COLO829 (cell line): Measurements from ENCODE around the gene SLC38A11.
"Not testable (repeated sequence)": the region's sequence is repeated elsewhere in the genome, so short reads cannot be mapped to it uniquely, and the experiment has no call there.

Experiments
- DNase-seq: peaks from one replicate; pipeline ENCODE4 v3.0.0; 2012; ENCODE audit warnings: low spot score

Gene SLC38A11, protein sequence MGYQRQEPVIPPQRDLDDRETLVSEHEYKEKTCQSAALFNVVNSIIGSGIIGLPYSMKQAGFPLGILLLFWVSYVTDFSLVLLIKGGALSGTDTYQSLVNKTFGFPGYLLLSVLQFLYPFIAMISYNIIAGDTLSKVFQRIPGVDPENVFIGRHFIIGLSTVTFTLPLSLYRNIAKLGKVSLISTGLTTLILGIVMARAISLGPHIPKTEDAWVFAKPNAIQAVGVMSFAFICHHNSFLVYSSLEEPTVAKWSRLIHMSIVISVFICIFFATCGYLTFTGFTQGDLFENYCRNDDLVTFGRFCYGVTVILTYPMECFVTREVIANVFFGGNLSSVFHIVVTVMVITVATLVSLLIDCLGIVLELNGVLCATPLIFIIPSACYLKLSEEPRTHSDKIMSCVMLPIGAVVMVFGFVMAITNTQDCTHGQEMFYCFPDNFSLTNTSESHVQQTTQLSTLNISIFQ

DNA sequence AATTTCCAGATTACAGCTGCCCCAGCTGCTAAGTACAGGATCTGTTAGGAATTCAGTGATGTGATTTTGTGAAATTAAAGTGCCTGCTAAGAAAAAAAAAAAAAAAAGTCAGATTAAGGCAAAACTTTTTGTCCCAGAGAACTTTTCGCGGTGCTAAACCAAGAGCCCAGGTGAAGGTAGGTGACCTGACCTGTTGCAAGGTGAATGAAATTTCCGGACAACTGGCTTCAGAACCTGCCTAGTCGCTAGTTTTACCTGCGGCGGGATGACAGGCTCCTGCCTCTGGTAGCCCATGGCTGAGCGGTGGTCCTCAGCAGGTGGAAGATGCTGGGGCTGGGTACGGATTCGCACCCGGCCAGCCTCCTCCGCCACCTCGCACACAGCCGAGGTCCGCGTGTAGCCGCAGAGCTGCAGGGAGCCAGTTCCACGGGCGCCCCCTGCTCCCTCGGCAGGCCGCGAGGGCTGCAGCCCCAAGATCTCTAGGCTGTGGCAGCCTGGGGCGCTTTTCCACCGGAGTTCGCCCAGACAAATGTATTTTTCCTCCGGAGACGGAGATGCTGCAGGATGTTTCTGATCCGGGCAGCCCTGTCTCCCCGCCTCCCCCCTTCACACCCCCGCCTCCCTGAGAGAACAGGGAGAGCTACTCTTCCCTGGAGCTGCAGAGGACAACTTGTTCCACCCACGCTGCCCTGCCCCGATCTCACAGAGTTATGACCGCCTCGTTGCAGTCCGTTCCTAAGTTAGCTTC is at the start of gene SLC38A11:
SLC38A11 (minus strand) TSS at position 572 of the 748 bp plus-strand sequence; CDS start at position 294, 278 bp downstream.
- DNase-seq = peak; percentile 25

DNA sequence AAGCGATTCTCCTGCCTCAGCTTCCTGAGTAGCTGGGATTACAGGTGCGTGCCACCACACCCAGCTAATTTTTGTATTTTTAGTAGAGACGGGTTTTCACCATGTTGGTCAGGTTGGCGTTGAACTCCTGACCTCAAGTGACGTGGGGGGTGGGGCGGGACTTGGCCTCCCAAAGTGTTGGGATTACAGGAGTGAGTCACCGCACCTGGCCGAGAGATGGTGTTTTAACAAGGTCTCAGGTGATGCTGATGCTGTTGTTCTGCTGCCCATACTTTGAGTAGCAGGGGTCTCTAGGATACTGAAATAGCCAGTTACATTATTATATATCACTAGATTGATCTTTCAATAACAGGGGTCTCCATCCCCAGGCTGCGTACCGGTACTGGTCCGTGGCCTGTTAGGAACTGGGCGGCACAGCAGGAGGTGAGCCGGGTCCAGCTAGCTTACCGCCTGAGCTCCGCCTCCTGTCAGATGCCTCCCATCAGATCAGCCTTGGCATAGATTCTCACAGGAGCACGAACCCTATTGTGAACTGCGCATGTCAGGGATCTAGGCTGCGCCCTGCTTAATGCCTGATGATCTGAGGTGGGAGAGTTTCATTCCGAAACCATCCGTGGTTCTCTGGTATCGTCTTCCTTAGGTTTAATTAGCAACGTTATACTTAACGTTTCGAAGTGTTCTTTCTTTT is 48.3 kb upstream of the SLC38A11 start:
- DNase-seq = no peak

DNA sequence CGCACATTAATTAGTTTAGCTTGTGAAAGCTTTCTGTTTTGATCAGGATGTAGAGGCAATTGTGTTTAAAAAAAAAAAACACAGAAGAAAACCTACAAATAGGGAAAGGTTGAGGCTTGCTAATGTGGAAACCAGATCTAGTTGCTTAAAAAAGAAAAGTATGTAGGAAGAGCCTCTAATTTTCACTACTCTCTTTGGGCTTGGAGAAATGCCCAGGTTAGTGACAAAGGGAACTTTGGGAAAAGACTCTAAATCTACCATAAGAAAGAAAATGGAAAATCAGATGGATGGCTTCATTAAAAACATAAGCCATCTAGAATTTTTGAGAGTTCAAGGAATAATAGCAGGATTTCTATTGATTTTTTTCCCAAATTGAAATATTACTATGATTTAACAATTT is 47.3 kb upstream of the SLC38A11 start:
- no peak for DNase-seq

DNA sequence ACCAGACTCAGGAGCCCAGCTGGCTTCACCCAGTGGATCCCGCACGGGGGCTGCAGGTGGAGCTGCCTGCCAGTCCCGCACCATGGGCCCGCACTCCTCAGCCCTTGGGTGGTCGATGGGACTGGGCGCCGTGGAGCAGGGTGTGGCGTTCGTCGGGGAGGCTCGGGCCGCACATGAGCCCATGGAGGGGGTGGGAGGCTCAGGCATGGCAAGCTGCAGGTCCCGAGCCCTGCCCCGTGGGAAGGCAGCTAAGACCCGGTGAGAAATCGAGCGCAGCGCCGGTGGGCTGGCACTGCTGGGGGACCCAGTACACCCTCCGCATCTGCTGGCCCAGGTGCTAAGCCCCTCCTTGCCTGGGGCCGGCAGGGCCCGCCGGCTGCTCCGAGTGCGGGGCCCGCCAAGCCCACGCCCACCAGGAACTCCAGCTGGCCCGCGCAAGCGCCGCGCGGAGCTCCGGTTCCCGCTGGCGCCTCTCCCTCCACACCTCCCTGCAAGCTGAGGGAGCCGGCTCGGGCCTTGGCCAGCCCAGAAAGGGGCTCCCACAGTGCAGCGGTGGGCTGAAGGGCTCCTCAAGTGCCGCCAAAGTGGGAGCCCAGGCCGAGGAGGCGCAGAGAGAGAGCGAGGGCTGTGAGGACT is 39.5 kb upstream of the SLC38A11 start:
- not testable (repeated sequence) for DNase-seq

DNA sequence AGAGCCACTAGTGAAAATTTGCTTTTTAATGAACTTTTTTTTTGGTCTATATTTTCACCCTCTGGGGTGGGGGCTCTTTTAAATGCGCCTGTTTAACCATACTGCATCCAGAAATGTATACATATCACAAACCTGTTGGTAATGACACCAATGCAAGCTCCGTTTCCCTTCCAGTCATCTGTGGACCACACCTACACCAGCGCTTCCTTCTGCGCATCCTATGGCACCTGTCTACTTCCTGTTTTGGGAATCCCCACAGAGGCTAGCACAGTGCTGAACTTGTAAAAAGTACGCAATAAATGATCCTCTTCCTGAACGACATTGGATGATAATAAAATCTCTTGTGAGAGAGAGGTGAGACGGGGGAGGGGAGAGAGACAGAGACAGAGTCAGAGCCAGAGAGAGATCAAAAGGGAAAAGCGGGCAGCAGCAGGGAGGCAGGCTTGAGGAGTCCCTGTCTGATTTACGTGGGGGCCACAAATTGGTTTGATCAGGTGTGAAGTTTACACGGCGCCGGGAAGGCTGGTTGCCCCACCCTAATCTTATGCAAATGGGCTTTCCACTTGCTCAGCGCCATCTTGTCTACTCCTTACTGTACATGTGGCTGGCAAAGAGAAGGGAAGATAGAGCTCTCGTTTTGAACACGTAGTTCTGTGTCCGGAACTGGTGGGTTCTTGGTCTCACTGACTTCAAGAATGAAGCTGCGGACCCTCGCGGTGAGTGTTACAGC is 38.1 kb upstream of the SLC38A11 start:
- DNase-seq = no peak

DNA sequence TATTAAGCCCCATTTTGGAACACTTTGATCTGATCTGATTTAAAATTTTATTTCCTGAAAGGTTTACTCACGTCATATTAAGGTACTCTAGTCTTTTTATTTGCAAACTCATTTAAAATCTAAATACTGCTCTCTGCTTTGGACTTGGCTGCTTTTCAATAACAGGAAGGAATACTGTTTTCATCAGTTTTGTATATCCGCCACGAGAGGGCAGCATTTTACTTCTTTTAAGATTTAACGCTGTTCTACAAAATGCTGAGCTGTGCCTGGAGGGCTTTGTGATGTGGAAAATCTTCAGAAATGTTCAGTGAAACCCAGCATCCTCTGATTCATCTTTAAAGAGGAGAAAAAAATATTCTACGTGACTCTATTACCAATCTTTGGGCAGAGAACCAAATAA is 37.5 kb upstream of the SLC38A11 start:
- DNase-seq = no peak

DNA sequence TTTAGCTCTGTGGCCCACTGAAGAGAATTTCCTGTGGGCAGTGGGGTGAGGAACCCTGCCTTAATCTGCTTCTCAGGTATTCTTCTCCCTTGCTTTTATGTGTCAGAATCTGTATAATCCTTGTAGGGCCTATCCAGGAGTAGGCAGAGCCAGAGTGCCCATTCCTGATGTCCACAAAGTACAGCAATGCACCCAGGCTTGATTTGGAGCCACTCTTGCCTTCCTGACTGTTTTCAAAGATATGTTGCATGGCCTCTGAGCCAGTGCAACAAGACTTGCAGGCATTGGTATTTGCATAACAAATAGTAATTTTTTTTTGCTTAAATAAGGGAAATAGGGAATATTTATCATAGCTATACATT is 36.7 kb upstream of the SLC38A11 start:
- DNase-seq = not testable (repeated sequence)

DNA sequence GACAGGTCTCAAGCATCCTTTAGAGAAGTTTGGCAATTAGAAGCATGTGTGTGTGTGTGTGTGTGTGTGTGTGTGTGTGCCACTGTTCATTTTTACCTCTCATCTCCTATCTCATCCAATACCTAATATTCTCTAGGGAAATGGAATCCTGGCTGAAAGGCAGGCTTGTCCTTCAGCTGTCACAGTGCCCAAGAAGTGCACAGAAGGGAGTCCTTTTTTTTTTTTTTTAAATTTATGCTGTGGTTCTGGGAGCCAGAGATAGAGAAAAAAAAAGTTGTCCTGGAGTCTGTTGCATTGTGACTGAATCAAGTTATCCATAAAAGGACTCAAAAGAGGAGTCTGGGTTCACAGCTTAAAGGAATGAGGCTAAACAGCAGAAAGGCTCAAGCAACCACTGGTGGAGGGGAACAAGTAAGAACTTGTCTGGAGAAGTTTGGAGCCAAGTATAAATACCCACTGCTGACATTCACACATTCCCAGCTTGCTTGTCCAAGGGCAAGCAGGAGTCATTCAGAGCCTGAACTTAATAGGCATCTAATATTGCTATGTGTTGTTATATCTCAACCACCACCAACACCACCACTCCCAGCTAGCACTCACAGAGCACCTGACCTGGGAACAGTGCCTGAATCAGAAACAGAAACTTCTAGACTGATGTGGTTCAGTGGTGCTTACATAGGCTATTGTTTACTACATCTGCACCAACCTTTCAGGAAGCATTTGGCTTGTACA is 36.2 kb upstream of the SLC38A11 start:
- DNase-seq = not testable (repeated sequence)

DNA sequence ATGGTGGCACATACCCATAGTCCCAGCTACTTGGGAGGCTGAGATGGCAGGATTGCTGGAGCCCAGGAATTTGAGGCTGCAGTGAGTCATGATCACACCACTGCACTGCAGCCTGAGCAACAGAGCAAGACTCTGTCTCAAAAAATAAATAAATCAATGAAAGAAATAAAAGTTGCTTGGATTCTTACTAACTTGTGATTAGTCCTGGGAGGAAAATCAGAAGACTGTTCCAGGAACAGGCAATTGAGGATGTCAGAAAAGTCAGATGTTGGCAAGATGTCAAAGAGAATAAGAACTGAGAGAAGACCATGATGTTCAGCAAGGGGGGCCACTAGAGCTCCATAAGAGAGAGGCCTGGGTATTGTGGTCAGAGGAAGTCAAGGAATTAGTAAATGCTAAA is 35.6 kb upstream of the SLC38A11 start:
- DNase-seq = not testable (repeated sequence)

DNA sequence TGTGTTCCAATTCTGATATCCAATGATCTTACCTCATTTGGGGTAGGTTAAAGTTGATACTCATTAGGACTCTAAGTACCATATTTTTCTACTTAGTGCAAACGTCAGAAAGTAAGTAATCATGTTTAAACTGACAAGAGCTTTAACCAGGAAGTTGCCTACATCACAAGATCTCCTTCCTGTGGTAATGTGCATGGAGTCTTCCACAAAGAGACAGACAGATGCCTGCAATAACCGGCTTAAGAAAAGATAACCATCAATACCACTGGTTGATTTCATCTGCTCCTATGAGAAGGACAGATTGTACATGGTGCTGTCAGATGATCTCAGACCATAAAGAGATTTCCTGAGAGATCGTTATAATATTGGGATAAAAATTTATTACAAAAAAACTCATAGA is 33.5 kb upstream of the SLC38A11 start:
- DNase-seq = not testable (repeated sequence)

DNA sequence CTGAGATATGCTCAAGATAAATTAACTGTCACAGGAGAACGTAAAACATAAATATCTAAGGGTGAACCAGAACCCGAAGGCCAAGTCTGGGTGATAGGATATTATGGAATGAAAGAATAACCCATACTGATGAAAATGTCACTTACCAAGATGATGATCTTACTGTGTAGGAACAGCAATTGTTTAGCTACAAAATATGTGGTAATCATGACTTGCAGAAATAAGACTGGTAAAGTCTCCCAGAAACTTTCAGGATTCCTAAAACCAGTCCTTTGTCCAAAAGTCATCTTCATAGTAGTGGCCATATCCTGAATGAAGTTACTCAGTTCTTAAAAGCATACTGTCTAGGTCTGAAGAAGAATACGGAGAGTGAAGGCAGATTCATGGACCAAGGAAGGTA is 30.7 kb upstream of the SLC38A11 start:
- DNase-seq = not testable (repeated sequence)

DNA sequence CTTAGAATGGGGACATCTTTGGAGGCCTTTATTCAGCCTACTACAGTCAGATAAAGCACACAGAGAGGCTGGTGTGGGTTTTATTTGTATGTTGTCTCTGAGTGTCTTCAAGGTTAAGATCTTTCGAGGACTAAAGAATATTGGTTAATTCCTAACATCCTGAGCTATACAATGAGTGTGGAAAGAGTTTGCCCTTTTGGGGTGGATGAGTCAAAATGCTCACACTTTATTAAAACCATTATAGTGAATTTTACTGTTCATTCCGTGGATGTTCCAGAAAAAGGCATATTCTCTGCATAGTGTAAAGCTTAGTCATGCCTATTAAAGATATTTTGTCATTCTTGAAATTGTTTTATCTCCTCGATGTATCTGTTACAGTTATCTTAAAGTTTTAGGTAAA is 29.1 kb upstream of the SLC38A11 start:
- DNase-seq = no peak

DNA sequence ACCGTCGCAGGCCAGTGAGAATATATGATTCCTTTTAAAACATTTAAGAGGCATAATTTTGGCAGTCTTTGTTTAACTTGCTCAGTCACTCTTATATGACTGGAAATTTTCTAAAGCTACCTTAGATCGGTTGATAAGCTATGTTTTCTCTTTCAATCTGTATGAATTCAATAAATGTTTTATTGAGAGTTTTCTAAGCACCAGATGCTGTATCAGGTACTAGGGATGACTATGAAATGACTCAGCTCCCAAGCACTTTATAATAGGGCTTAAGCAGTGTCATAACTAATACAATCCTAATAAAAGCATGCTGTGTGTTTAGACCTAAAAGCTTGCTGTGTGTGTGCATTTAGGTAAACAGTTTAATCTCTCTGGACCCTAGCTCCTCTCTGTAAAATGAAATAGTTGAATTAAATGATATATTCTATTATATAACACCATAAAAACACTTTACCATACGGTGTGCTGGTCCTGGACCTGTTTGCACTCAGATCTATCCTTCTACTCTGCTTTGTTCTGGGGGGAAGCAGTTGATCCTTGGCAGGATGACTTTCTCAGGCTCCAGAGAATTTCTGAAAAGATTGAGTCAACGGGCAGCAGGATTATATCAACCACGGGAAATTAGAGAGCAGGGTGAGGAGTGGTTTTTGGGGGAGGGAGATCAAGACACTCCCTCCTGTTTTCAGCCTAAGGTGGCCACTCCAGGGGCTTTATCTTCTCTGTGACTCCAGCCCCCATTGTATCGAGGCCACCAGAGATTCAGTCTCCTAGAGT is 26.1 kb upstream of the SLC38A11 start:
- DNase-seq = no peak

DNA sequence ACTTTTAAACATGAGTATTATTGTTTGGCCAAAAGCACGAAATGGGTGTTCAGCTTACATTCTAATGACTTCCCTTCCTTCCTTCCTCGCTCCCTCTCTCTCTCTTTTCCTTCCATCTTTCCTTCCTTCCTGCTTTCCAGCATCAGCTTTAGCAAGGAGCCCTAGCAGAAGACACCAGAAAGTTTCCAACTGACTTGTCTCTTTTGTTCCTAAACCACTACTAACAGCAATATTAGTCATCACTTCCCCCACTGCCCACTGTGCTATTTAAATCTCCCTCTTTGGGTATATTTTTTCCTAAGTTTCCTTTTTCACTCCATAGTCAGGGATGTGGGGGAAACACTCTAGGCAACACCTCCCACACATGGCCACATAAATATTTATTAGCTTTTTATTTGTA is 25.4 kb upstream of the SLC38A11 start:
- not testable (repeated sequence) for DNase-seq

DNA sequence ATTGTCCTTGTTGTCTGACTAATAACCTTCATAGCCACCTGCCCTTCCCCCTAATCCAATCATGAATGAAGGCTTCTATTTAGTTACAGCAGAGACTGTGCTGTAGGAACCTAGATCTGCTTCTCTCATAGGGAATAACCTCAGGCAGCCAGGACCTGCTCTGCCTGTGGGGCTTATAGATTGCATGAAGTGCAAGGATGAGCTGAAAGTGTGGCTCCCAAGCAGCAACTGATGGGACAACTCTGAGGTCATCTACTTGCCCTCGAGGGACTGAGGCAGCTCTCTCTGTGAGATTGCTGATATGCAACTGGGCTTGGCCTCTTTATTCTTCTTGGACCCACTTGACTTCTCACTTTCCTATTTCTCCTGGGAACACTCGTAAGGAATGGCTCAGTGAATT is 23.8 kb upstream of the SLC38A11 start:
- no peak for DNase-seq

DNA sequence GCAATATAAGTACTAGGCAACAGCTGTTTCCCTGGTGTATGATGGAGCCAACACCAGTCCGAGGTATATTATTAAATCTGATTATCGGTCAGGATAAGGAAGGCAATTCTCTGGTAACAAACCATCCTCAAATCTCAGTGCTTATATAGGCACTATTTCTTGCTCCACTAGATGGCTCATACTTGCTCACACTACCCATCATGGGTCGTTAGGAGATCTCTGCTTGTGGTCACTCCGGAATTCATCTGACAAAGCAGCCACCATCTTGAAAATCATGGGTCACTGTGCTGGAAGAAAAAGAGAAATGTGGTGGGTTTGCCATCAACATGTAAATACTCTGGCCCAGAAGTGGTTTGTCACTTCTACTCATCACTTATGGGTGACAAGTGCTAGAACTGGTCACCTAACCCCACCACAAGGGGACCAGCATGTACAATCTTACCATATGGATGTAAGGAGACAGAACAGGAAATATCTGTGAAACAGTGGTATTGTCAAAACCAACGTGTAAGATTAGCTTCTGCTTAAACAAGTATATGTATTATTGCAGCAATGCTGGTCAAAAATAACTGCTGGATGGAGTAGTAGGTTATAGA is 21.6 kb upstream of the SLC38A11 start:
- DNase-seq = not testable (repeated sequence)

DNA sequence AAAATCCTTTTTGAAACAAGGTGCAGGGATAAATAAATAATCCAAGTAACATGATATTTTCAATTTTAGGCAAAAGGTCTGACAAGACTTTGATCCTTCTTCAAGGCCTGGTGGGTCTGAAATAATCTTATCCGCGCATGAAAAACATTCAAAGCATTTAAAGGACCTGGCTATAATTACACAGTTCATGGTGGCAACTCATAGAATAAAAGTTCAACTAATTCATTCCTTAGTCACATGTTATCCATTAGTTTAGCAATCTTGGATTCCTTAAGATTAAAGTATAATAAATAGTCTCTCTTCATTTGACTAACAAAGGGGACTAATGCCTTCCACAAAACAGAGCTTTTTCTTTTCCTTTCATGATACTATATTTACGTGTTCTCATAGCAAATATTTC is 21.0 kb upstream of the SLC38A11 start:
- no peak for DNase-seq

DNA sequence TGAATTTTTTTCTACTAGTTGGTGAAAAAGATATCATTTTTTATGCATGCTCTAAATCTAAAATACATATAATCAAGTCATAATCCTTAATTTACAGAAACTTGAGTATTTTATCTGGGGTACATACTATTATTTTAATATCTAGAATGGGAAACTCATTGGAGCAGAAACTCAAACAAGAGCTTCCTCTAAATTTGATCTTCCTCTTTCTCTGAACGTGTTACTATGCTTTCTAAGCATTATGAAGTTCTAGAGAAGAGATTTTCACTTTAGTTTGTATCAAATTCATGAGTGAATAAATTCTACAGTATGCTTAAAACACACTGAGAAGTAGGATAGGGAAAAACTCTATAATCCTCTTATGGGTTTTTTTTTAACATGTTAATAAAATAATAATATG is 20.6 kb upstream of the SLC38A11 start:
- DNase-seq = no peak

DNA sequence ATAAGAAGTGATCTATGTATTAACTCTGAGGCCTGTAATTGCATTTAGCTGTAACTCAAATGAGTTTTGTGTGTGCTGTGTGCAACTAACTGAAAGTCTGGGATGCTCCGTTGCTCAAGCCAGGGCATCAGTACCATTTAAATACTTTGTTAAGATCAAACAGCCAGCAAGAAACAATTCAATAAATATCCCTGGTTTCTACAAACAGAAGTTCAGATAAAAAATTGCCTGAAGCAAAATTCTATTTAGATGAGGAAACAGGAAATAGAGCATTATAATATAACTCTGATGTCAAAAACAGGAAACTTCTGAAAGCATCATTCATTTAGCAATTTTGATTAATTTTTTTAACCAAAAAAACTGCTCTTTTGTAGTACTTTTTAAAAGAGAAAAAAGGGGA is 18.9 kb upstream of the SLC38A11 start:
- DNase-seq = peak; percentile 13

DNA sequence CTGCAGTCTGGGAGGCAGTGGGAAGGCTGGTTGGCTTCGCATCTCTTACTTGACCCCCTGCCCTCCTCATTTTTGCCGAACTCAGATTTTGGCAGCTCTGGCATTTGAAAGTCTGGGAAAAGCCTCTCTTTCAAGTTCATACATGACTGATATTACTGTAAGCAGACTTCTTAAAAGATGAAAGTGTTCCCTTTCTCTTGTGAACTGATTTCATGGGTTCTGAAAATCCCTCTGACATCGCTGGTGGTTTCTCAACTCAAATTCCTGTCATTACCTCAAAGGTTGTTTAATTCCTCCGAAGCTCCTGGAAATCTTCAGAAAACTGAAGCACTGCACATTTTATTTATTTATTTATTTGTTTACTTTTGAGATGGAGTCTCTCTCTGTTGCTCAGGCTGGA is 16.9 kb upstream of the SLC38A11 start:
- no peak for DNase-seq
